ENCODE measurements around the gene ITGA2.

GRCh38 chr5:53022930-53023511, 33.9 kb downstream of the ITGA2 start:
- TF ChIP-seq YY1 (IDR thresholded peaks at IDR 0.05; ENCODE audit: low read depth) (no peak), EP300 (IDR thresholded peaks at IDR 0.05; ENCODE audit: borderline replicate concordance) (no peak), REST (IDR thresholded peaks at IDR 0.05; ENCODE audit: low read depth) (no peak)
